SK-N-SH (cell line): ENCODE results near the gene B4GALNT3. TPM values are rescaled to one million over a fixed set of nuclear protein-coding genes. Genes with fewer than 3 reads are reported as not detected.

Experiments
- CTCF ChIA-PET: fragments of 300-600, 350-600 bp; formaldehyde crosslinking; extraction: SDS; loops from one replicate; lab custom pipeline; 2021; lab: Yijun Ruan, JAX
- POLR2A ChIA-PET: fragments of 350-600 bp; sonication (Branson Sonifier 250); formaldehyde crosslinking; extraction: SDS; loops from one replicate; lab custom pipeline; 2020; ENCODE audit warnings: antibody characterized with exemption, inconsistent platforms; lab: Yijun Ruan, JAX
- DNase-seq: peaks from one replicate; pipeline ENCODE4 v3.0.0; 2012
- H2AFZ ChIP-seq: fragments of 200-600 bp; sonication (generic); 2 replicates; pipeline ENCODE4 v1.8.1; 2016; ENCODE audit warnings: antibody characterized with exemption, mild to moderate bottlenecking, low read depth
- H3F3A ChIP-seq: fragments of 200-600 bp; sonication (generic); replicated peaks from 2 replicates; pipeline ENCODE3; 2016; ENCODE audit warnings: antibody characterized with exemption, mild to moderate bottlenecking; ENCODE audit not compliant: insufficient read depth
- H3K27ac ChIP-seq, 2 experiments: fragments of 200-500 bp in 1 of 2; fragments of 200-600 bp in 1 of 2; sonication (Bioruptor generic) in 1 of 2; sonication (generic), shearing (Covaris generic) in 1 of 2; 2 replicates each; pipeline versions ENCODE4 v1.5.1 to v1.6.1; 2014 to 2016; ENCODE audit warnings: low read depth in 2 of 2, inconsistent platforms in 1 of 2, low read length in 1 of 2, mild to moderate bottlenecking in 1 of 2, mixed read lengths in 1 of 2
- H3K27me3 ChIP-seq: fragments of 200-600 bp; sonication (generic), shearing (Covaris generic); 2 replicates; pipeline ENCODE4 v1.6.1; 2016; ENCODE audit warnings: mixed run types; ENCODE audit not compliant: insufficient read depth
- H3K36me3 ChIP-seq, 2 experiments: fragments of 200-500 bp in 1 of 2; fragments of 200-600 bp in 1 of 2; sonication (Bioruptor generic) in 1 of 2; sonication (generic) in 1 of 2; replicated peaks in 1 of 2; 2 replicates each; pipeline versions ENCODE3 to v1.5.1; 2014 to 2016; ENCODE audit warnings: low read length in 1 of 2, mild to moderate bottlenecking in 1 of 2; ENCODE audit not compliant: insufficient read depth in 2 of 2, control insufficient read depth in 1 of 2
- H3K4me1 ChIP-seq, 2 experiments: fragments of 200-500 bp in 1 of 2; fragments of 200-600 bp in 1 of 2; sonication (Bioruptor generic) in 1 of 2; sonication (generic), shearing (Covaris generic) in 1 of 2; 2 replicates each; pipeline versions ENCODE4 v1.5.1 to v1.6.1; 2014 to 2016; ENCODE audit warnings: low read depth in 1 of 2, low read length in 1 of 2, mixed run types in 1 of 2; ENCODE audit not compliant: insufficient read depth in 2 of 2, control insufficient read depth in 1 of 2
- H3K4me2 ChIP-seq: fragments of 200-600 bp; sonication (generic), shearing (Covaris generic); 2 replicates; pipeline ENCODE4 v1.6.1; 2017; ENCODE audit warnings: mixed run types
- H3K4me3 ChIP-seq, 2 experiments: fragments of 200-500 bp in 1 of 2; fragments of 200-600 bp in 1 of 2; sonication (Bioruptor generic) in 1 of 2; sonication (generic), shearing (Covaris generic) in 1 of 2; 2 replicates each; pipeline versions ENCODE4 v1.5.1 to v1.8.1; 2014 to 2016; ENCODE audit warnings: low read depth in 2 of 2, inconsistent platforms in 1 of 2, low read length in 1 of 2, mild to moderate bottlenecking in 1 of 2, mixed read lengths in 1 of 2, moderate library complexity in 1 of 2
- H3K79me2 ChIP-seq: fragments of 200-600 bp; sonication (generic); 2 replicates; pipeline ENCODE4 v1.8.1; 2017; ENCODE audit warnings: mild to moderate bottlenecking; ENCODE audit not compliant: insufficient read depth
- H3K9ac ChIP-seq: fragments of 200-600 bp; sonication (generic); 2 replicates; pipeline ENCODE4 v1.6.1; 2017; ENCODE audit warnings: mixed run types
- H3K9me2 ChIP-seq: fragments of 200-600 bp; sonication (generic); 2 replicates; pipeline ENCODE4 v1.6.1; 2017; ENCODE audit warnings: mixed run types
- H3K9me3 ChIP-seq: fragments of 200-600 bp; sonication (generic); 2 replicates; pipeline ENCODE4 v1.6.1; 2017; ENCODE audit warnings: mixed run types, mild to moderate bottlenecking, moderate library complexity
- H4K20me1 ChIP-seq: fragments of 200-600 bp; sonication (generic); 2 replicates; pipeline ENCODE4 v1.6.1; 2017; ENCODE audit warnings: mild to moderate bottlenecking, mixed run types; ENCODE audit not compliant: insufficient read depth
- CHD2 ChIP-seq: fragments of 150-350 bp; IDR thresholded peaks from 2 replicates; pipeline ENCODE4 v1.6.1; 2018; ENCODE audit warnings: low read length; ENCODE audit not compliant: partially characterized antibody
- ELF1 ChIP-seq: IDR thresholded peaks from 2 replicates; pipeline ENCODE4 v1.4.0; 2012
- EP300 ChIP-seq, 2 experiments: IDR thresholded peaks; 2 replicates each; pipeline versions ENCODE4 v1.4.0 to v1.6.1; 2012; ENCODE audit warnings: borderline replicate concordance in 1 of 2, low read depth in 1 of 2, low read length in 1 of 2
- EZH2phosphoT487 ChIP-seq: fragments of 200-600 bp; sonication (generic); IDR thresholded peaks from 2 replicates; pipeline ENCODE4 v1.6.1; 2017; ENCODE audit warnings: low read depth, mixed run types, mild to moderate bottlenecking, antibody characterized with exemption, moderate library complexity, borderline replicate concordance
- FOSL2 ChIP-seq: IDR thresholded peaks from 2 replicates; pipeline ENCODE4 v1.4.0; 2012; ENCODE audit warnings: low read depth, mild to moderate bottlenecking, moderate library complexity, borderline replicate concordance
- GATA2 ChIP-seq: sonication (generic); formaldehyde crosslinking; IDR thresholded peaks from 2 replicates; pipeline ENCODE4 v1.5.0; 2020; ENCODE audit warnings: mild to moderate bottlenecking, missing genetic modification reagents
- MEF2A ChIP-seq: IDR thresholded peaks from 2 replicates; pipeline ENCODE4 v1.4.0; 2012; ENCODE audit warnings: low read depth, borderline replicate concordance
- MXI1 ChIP-seq: IDR thresholded peaks from 2 replicates; pipeline ENCODE4 v1.6.1; 2012; ENCODE audit warnings: mild to moderate bottlenecking, low read depth, low read length, improper control_type of control experiment
- REST ChIP-seq: IDR thresholded peaks from 2 replicates; pipeline ENCODE4 v1.6.1; 2012; ENCODE audit warnings: mild to moderate bottlenecking, low read depth, low read length, moderate library complexity
- RXRA ChIP-seq: IDR thresholded peaks from 2 replicates; pipeline ENCODE4 v1.4.0; 2012; ENCODE audit warnings: low read depth, mild to moderate bottlenecking, borderline replicate concordance
- TAF1 ChIP-seq: IDR thresholded peaks from 2 replicates; pipeline ENCODE4 v1.6.1; 2012; ENCODE audit warnings: low read depth, mild to moderate bottlenecking, low read length, moderate library complexity, borderline replicate concordance
- USF1 ChIP-seq: IDR thresholded peaks from 2 replicates; pipeline ENCODE4 v1.4.0; 2012; ENCODE audit warnings: low read depth, borderline replicate concordance
- YY1 ChIP-seq: IDR thresholded peaks from 2 replicates; pipeline ENCODE4 v1.4.0; 2012; ENCODE audit warnings: low read depth, mild to moderate bottlenecking
- WGBS: methylation state at CpG from one replicate; pipeline ENCODE4 v1.1.6; 2017; ENCODE audit warnings: low lambda C conversion rate; 5-methylcytosine and 5-hydroxymethylcytosine counted together
- polyA plus RNA-seq, 3 experiments: library from polyadenylated mRNA; depleted of rRNA; stranded (reverse); fragments of >200 nt; gene quantifications; 2 replicates each; pipeline ENCODE4 v1.2.3, GENCODE V29; 2012

B4GALNT3 gene
- polyA plus RNA-seq, 1 of the 3 experiments (the other 2 are of a cell fraction) = 0.53 TPM

- no peaks in the 10 kb centered on the region for H3K79me2 ChIP-seq
- no peak overlapping the region for H3K4me2 ChIP-seq
- H3K36me3 ChIP-seq = no peaks in the 10 kb centered on the region
- H4K20me1 ChIP-seq = no peaks in the 10 kb centered on the region
- H3K27ac ChIP-seq = no peak overlapping the region
- H3K4me3 ChIP-seq = no peak overlapping the region
- no peak overlapping the region for H3K9ac ChIP-seq
- POLR2A ChIA-PET = no interaction called here
- H3K9me3 ChIP-seq = no peaks in the 10 kb centered on the region
- H3K27me3 ChIP-seq = peaks cover 32% of the 10 kb centered on the region; the same call in 1 of the 2 replicates
- no peaks in the 10 kb centered on the region for H3K4me1 ChIP-seq
- no peaks in the 10 kb centered on the region for H3F3A ChIP-seq
- WGBS = 64% methylated on average over 3 of the region's 3 CpGs
- no peak for DNase-seq
- CTCF ChIA-PET = interaction anchor here (1.9 to 2.9 kb wide), 3 partner anchors 42 to 53 kb away, joined by 7 to 14 read pairs (median 9); no protein-coding TSS in a partner anchor
- TF ChIP-seq ELF1 = no peak
- no peak for TF ChIP-seq EP300 (IDR thresholded peaks at IDR 0.05; ENCODE audit: borderline replicate concordance in 1 of 2, low read depth in 1 of 2, low read length in 1 of 2)
- TF ChIP-seq MEF2A = no peak
- TF ChIP-seq EZH2phosphoT487 = no peak
- no peak for TF ChIP-seq FOSL2
- no peak for TF ChIP-seq MXI1
- TF ChIP-seq CHD2 = no peak
- no peak for TF ChIP-seq YY1
- TF ChIP-seq USF1 = no peak
- no peak for TF ChIP-seq GATA2 (CRISPR knock-in tag)
- TF ChIP-seq TAF1 = no peak
- no peak for TF ChIP-seq REST
- TF ChIP-seq, all 33 proteins: peak for 0
- H2AFZ ChIP-seq = no peak overlapping the region
- no peaks in the 10 kb centered on the region for H3K9me2 ChIP-seq
Measured at GRCh38 chr12:495466-495865, 35.7 kb downstream of the B4GALNT3 start.

GRCh38 chr12:496736-497135 lies 37.0 kb downstream of the B4GALNT3 start:
- Histone ChIP-seq H3K4me1 (no peaks in the 10 kb centered on the region), H3K27ac (no peak overlapping the region), H3K36me3 (no peaks in the 10 kb centered on the region), H3K9me2 (no peaks in the 10 kb centered on the region), H4K20me1 (no peaks in the 10 kb centered on the region), H3K4me2 (no peak overlapping the region), H3K4me3 (no peak overlapping the region), H3K9ac (no peak overlapping the region), H3K27me3 (peaks cover 32% of the 10 kb centered on the region; the same call in 1 of the 2 replicates), H3K79me2 (no peaks in the 10 kb centered on the region), H2AFZ (no peak overlapping the region), H3F3A (no peaks in the 10 kb centered on the region), H3K9me3 (no peaks in the 10 kb centered on the region)
- TF ChIP-seq RXRA (no peak), USF1 (no peak), YY1 (no peak)
- POLR2A ChIA-PET = no interaction called here
- 70% methylated on average over 11 of the region's 11 CpGs for WGBS
- CTCF ChIA-PET = interaction anchor here (1.9 to 2.9 kb wide), 2 partner anchors 51 to 55 kb away, joined by 7 to 14 read pairs; no protein-coding TSS in a partner anchor
- DNase-seq = no peak
